HepG2 (cell line): ENCODE results near the gene INF2. TPM values are rescaled to one million over a fixed set of nuclear protein-coding genes. Genes with fewer than 3 reads are reported as not detected.

Experiments used
- ATF5 ChIP-seq: sonication (generic); formaldehyde crosslinking; IDR thresholded peaks from 2 replicates; pipeline ENCODE4 v1.4.0; 2020; ENCODE audit warnings: mild to moderate bottlenecking, low read depth, missing genetic modification reagents
- CERS6 ChIP-seq: sonication (generic); formaldehyde crosslinking; IDR thresholded peaks from 2 replicates; pipeline ENCODE4 v1.5.0; 2020; ENCODE audit warnings: missing genetic modification reagents
- ELK4 ChIP-seq: sonication (generic); formaldehyde crosslinking; IDR thresholded peaks from 2 replicates; pipeline ENCODE4 v1.9.0; 2021; ENCODE audit warnings: missing genetic modification reagents, borderline replicate concordance
- HNRNPK ChIP-seq: fragments of 200-400 bp; formaldehyde crosslinking; IDR thresholded peaks from 2 replicates; pipeline ENCODE4 v1.6.1; 2018; ENCODE audit warnings: low read length, low read depth, moderate library complexity, mild to moderate bottlenecking; ENCODE audit not compliant: poor library complexity, severe bottlenecking
- HOMEZ ChIP-seq: IDR thresholded peaks from 2 replicates; pipeline ENCODE4 v1.6.1; 2016; ENCODE audit warnings: low read depth
- KAT2B ChIP-seq: fragments of 150-350 bp; IDR thresholded peaks from 2 replicates; pipeline ENCODE4 v1.6.1; 2014; ENCODE audit warnings: low read depth, low read length, borderline replicate concordance
- RXRA ChIP-seq: sonication (generic); formaldehyde crosslinking; IDR thresholded peaks from 2 replicates; pipeline ENCODE4 v1.5.1; 2020; ENCODE audit warnings: missing genetic modification reagents
- SAFB2 ChIP-seq: sonication (generic); formaldehyde crosslinking; IDR thresholded peaks from 2 replicates; pipeline ENCODE4 v1.5.1; 2020; ENCODE audit warnings: missing genetic modification reagents, low read depth, mild to moderate bottlenecking, borderline replicate concordance
- SETDB1 ChIP-seq: sonication (generic); formaldehyde crosslinking; IDR thresholded peaks from 2 replicates; pipeline ENCODE4 v1.5.1; 2020; ENCODE audit warnings: missing genetic modification reagents, mild to moderate bottlenecking, borderline replicate concordance
- SNRNP70 ChIP-seq: fragments of 200-400 bp; formaldehyde crosslinking; IDR thresholded peaks from 2 replicates; pipeline ENCODE4 v1.6.1; 2017; ENCODE audit warnings: mild to moderate bottlenecking, low read depth, low read length, moderate library complexity
- SP5 ChIP-seq: IDR thresholded peaks from 2 replicates; pipeline ENCODE4 v1.6.1; 2016; ENCODE audit warnings: low read depth, borderline replicate concordance
- TFDP1 ChIP-seq: IDR thresholded peaks from 2 replicates; pipeline ENCODE4 v1.6.1; 2016; ENCODE audit warnings: missing compliant biosample characterization, missing genetic modification reagents, borderline replicate concordance
- U2AF1 ChIP-seq: fragments of 200-400 bp; formaldehyde crosslinking; optimal IDR thresholded peaks from 2 replicates; pipeline ENCODE3; 2017; ENCODE audit warnings: mild to moderate bottlenecking, low read depth, low read length
- ZBTB14 ChIP-seq: sonication (generic); formaldehyde crosslinking; IDR thresholded peaks from 2 replicates; pipeline ENCODE4 v1.4.0; 2020; ENCODE audit warnings: missing genetic modification reagents
- ZBTB42 ChIP-seq: sonication (generic); formaldehyde crosslinking; IDR thresholded peaks from 2 replicates; pipeline ENCODE4 v1.5.0; 2020; ENCODE audit warnings: mild to moderate bottlenecking, missing genetic modification reagents
- ZBTB7B ChIP-seq: sonication (generic); formaldehyde crosslinking; IDR thresholded peaks from 2 replicates; pipeline ENCODE4 v1.4.0; 2020; ENCODE audit warnings: missing genetic modification reagents
- ZNF414 ChIP-seq: sonication (generic); formaldehyde crosslinking; IDR thresholded peaks from 2 replicates; pipeline ENCODE4 v1.5.0; 2020; ENCODE audit warnings: missing genetic modification reagents
- ZNF713 ChIP-seq: sonication (generic); formaldehyde crosslinking; IDR thresholded peaks from 2 replicates; pipeline ENCODE4 v1.4.0; 2020; ENCODE audit warnings: mild to moderate bottlenecking, missing genetic modification reagents
- ZNF768 ChIP-seq: sonication (generic); formaldehyde crosslinking; IDR thresholded peaks from 2 replicates; pipeline ENCODE4 v1.4.0; 2020; ENCODE audit warnings: missing genetic modification reagents
- polyA plus RNA-seq, 8 experiments: library from polyadenylated mRNA; depleted of rRNA in 3 of 8; stranded (reverse) in 7 of 8; unstranded in 1 of 8; fragments of >200 nt; fragmentation: Illumina TruSeq in 4 of 8; extraction: Trizol in 4 of 8; gene quantifications; 2 replicates each; pipeline versions ENCODE4 v1.2.1 to v1.2.3, GENCODE V29; 2011 to 2016; ENCODE audit warnings: low read depth in 4 of 8, missing spikeins in 1 of 8, mixed read lengths in 1 of 8; ENCODE audit not compliant: insufficient read depth in 1 of 8
- total RNA-seq, 5 experiments: library from RNA; depleted of rRNA; stranded (reverse); fragments of >200 nt; fragmentation: Illumina TruSeq; extraction: Trizol; gene quantifications; 2 replicates each; pipeline ENCODE4 v1.2.3, GENCODE V29; 2016; ENCODE audit warnings: low read depth in 1 of 5

Gene INF2
- total and polyA plus RNA-seq, 2 of the 13 experiments (the other 11 are each of a cell fraction or from before 2014, with no cell fraction given): 16.4 to 26.4 TPM

GRCh38 chr14:104735830-104736642 is 46.6 kb downstream of the INF2 start (continued):
- TF ChIP-seq ATF5 (CRISPR knock-in tag) (no peak), TFDP1 (CRISPR knock-in tag) (peak; percentile 94), SP5 (CRISPR knock-in tag) (peak; percentile 68), RXRA (peak; percentile 97), ZBTB14 (CRISPR knock-in tag) (no peak), KAT2B (no peak), ELK4 (CRISPR knock-in tag) (no peak), SETDB1 (no peak), CERS6 (CRISPR knock-in tag) (no peak), SNRNP70 (no peak), ZNF768 (CRISPR knock-in tag) (no peak), ZBTB7B (CRISPR knock-in tag) (peak; percentile 10; the same call in 1 of the 2 replicates), ZNF713 (CRISPR knock-in tag) (0 out of 2 replicates have a peak, but pooled peaks have one; percentile 86), U2AF1 (no peak), HOMEZ (CRISPR knock-in tag) (no peak), ZBTB42 (CRISPR knock-in tag) (0 out of 2 replicates have a peak, but pooled peaks have one; percentile 48), HNRNPK (no peak), ZNF414 (CRISPR knock-in tag) (peak; percentile 86), SAFB2 (CRISPR knock-in tag) (peak; percentile 59; the same call in 1 of the 2 replicates)
